ENCODE data around the gene GGCT.

GGCT gene

GRCh38 chr7:30501264-30501663, 3.4 kb downstream of the GGCT start:
- Histone ChIP-seq H2BK15ac (ENCODE audit: low read length) (no peak overlapping the region), H3K4me3 (ENCODE audit: low read length in 2 of 2) (no peak overlapping the region), H3K4me1 (ENCODE audit: control insufficient read depth in 2 of 2, insufficient read depth in 1 of 2, low read depth in 1 of 2, low read length in 2 of 2) (peaks cover 0 to 7% of the 10 kb centered on the region in 2 donors), H3K36me3 (replicated peaks in 1 of 2; ENCODE audit: control insufficient read depth in 2 of 2, insufficient read depth in 2 of 2, low read length in 2 of 2) (peaks cover 10 to 67% of the 10 kb centered on the region in 2 donors), H3K4me2 (ENCODE audit: insufficient read depth, low read length, poor library complexity, severe bottlenecking) (no peak overlapping the region), H3K18ac (ENCODE audit: low read length) (no peak overlapping the region), H3K4ac (ENCODE audit: low read length) (no peak overlapping the region), H2BK5ac (ENCODE audit: low read length) (no peak overlapping the region), H3K9me3 (replicated peaks in 1 of 2; ENCODE audit: control insufficient read depth in 2 of 2, insufficient read depth in 1 of 2, low read depth in 1 of 2, low read length in 2 of 2) (peaks cover 1 to 29% of the 10 kb centered on the region in 2 donors), H4K8ac (ENCODE audit: low read depth, low read length) (no peak overlapping the region), H3K23ac (ENCODE audit: low read depth, low read length, poor library complexity) (no peak overlapping the region), H2BK120ac (ENCODE audit: low read depth, low read length) (no peak overlapping the region), H2AK5ac (ENCODE audit: low read depth, low read length) (no peak overlapping the region), H3K79me1 (ENCODE audit: low read depth, low read length) (peaks cover 3% of the 10 kb centered on the region), H2AFZ (ENCODE audit: low read length) (no peak overlapping the region), H3K9ac (ENCODE audit: low read depth, low read length, poor library complexity) (no peak overlapping the region), H4K91ac (ENCODE audit: low read depth, low read length, poor library complexity) (no peak overlapping the region), H3K27me3 (ENCODE audit: control insufficient read depth in 3 of 3, insufficient read depth in 3 of 3, low read depth in 1 of 3, low read length in 3 of 3) (no peaks in the 10 kb centered on the region), H2BK12ac (ENCODE audit: low read length) (no peak overlapping the region), H3K14ac (ENCODE audit: low read length) (no peak overlapping the region), H3K27ac (replicated peaks; ENCODE audit: low read length) (no peak overlapping the region)
- no CpG with 5 or more reads among the region's 5 CpGs for WGBS, 2 donors (ENCODE audit: extremely low coverage in 2 of 2, insufficient read length in 2 of 2, insufficient replicate concordance in 1 of 2)
- DNase-seq (ENCODE audit: low spot score) = no peak

- Histone ChIP-seq H2AFZ (ENCODE audit: low read length) (no peak overlapping the region), H3K79me1 (ENCODE audit: low read depth, low read length) (no peaks in the 10 kb centered on the region), H2BK5ac (ENCODE audit: low read length) (no peak overlapping the region), H3K4me1 (ENCODE audit: control insufficient read depth in 2 of 2, insufficient read depth in 1 of 2, low read depth in 1 of 2, low read length in 2 of 2) (no peaks in the 10 kb centered on the region), H2BK120ac (ENCODE audit: low read depth, low read length) (no peak overlapping the region), H3K4me3 (ENCODE audit: low read length in 2 of 2) (no peak overlapping the region), H2BK15ac (ENCODE audit: low read length) (no peak overlapping the region), H3K14ac (ENCODE audit: low read length) (no peak overlapping the region), H3K4ac (ENCODE audit: low read length) (no peak overlapping the region), H3K4me2 (ENCODE audit: insufficient read depth, low read length, poor library complexity, severe bottlenecking) (no peak overlapping the region), H2BK12ac (ENCODE audit: low read length) (no peak overlapping the region), H3K27me3 (ENCODE audit: control insufficient read depth in 3 of 3, insufficient read depth in 3 of 3, low read depth in 1 of 3, low read length in 3 of 3) (no peaks in the 10 kb centered on the region), H4K8ac (ENCODE audit: low read depth, low read length) (no peak overlapping the region), H4K91ac (ENCODE audit: low read depth, low read length, poor library complexity) (no peak overlapping the region), H2AK5ac (ENCODE audit: low read depth, low read length) (no peak overlapping the region), H3K27ac (replicated peaks; ENCODE audit: low read length) (no peak overlapping the region), H3K36me3 (replicated peaks in 1 of 2; ENCODE audit: control insufficient read depth in 2 of 2, insufficient read depth in 2 of 2, low read length in 2 of 2) (peaks cover 12 to 29% of the 10 kb centered on the region in 2 donors), H3K23ac (ENCODE audit: low read depth, low read length, poor library complexity) (no peak overlapping the region), H3K18ac (ENCODE audit: low read length) (no peak overlapping the region), H3K9ac (ENCODE audit: low read depth, low read length, poor library complexity) (no peak overlapping the region), H3K9me3 (replicated peaks in 1 of 2; ENCODE audit: control insufficient read depth in 2 of 2, insufficient read depth in 1 of 2, low read depth in 1 of 2, low read length in 2 of 2) (peaks cover 13 to 45% of the 10 kb centered on the region in 2 donors)
- DNase-seq (ENCODE audit: low spot score) = no peak
These were observed 11.4 kb downstream of the GGCT start for GRCh38 chr7:30493228-30493627.

- Histone ChIP-seq H3K23ac (ENCODE audit: low read depth, low read length, poor library complexity) (no peak overlapping the region), H3K4me3 (ENCODE audit: low read length in 2 of 2) (no peak overlapping the region), H3K79me1 (ENCODE audit: low read depth, low read length) (no peaks in the 10 kb centered on the region), H3K4ac (ENCODE audit: low read length) (no peak overlapping the region), H3K9me3 (replicated peaks in 1 of 2; ENCODE audit: control insufficient read depth in 2 of 2, insufficient read depth in 1 of 2, low read depth in 1 of 2, low read length in 2 of 2) (peaks cover 13 to 36% of the 10 kb centered on the region in 2 donors), H2BK12ac (ENCODE audit: low read length) (no peak overlapping the region), H3K14ac (ENCODE audit: low read length) (no peak overlapping the region), H3K18ac (ENCODE audit: low read length) (no peak overlapping the region), H2BK5ac (ENCODE audit: low read length) (no peak overlapping the region), H3K36me3 (replicated peaks in 1 of 2; ENCODE audit: control insufficient read depth in 2 of 2, insufficient read depth in 2 of 2, low read length in 2 of 2) (peaks cover 7 to 14% of the 10 kb centered on the region in 2 donors), H3K27me3 (ENCODE audit: control insufficient read depth in 3 of 3, insufficient read depth in 3 of 3, low read depth in 1 of 3, low read length in 3 of 3) (no peaks in the 10 kb centered on the region), H2AFZ (ENCODE audit: low read length) (no peak overlapping the region), H2BK15ac (ENCODE audit: low read length) (no peak overlapping the region), H2AK5ac (ENCODE audit: low read depth, low read length) (no peak overlapping the region), H3K4me1 (ENCODE audit: control insufficient read depth in 2 of 2, insufficient read depth in 1 of 2, low read depth in 1 of 2, low read length in 2 of 2) (no peaks in the 10 kb centered on the region), H4K91ac (ENCODE audit: low read depth, low read length, poor library complexity) (no peak overlapping the region), H3K9ac (ENCODE audit: low read depth, low read length, poor library complexity) (no peak overlapping the region), H3K27ac (replicated peaks; ENCODE audit: low read length) (no peak overlapping the region), H3K4me2 (ENCODE audit: insufficient read depth, low read length, poor library complexity, severe bottlenecking) (no peak overlapping the region), H4K8ac (ENCODE audit: low read depth, low read length) (no peak overlapping the region), H2BK120ac (ENCODE audit: low read depth, low read length) (no peak overlapping the region)
- no peak for DNase-seq (ENCODE audit: low spot score)
These were observed 13.2 kb downstream of the GGCT start for GRCh38 chr7:30491417-30491816.

- H3K27me3 ChIP-seq (ENCODE audit: control insufficient read depth in 3 of 3, insufficient read depth in 3 of 3, low read depth in 1 of 3, low read length in 3 of 3) = peaks cover 0 to 4% (median 0%) of the 10 kb centered on the region in 3 experiments
- H3K27ac ChIP-seq (replicated peaks; ENCODE audit: low read length) = no peak overlapping the region
- no peak overlapping the region for H3K4ac ChIP-seq (ENCODE audit: low read length)
- no peak overlapping the region for H3K23ac ChIP-seq (ENCODE audit: low read depth, low read length, poor library complexity)
- WGBS, 2 donors (ENCODE audit: extremely low coverage in 2 of 2, insufficient read length in 2 of 2, insufficient replicate concordance in 1 of 2) = no CpG with 5 or more reads among the region's 1 CpG
- no peak overlapping the region for H2BK120ac ChIP-seq (ENCODE audit: low read depth, low read length)
- no peaks in the 10 kb centered on the region for H3K36me3 ChIP-seq (replicated peaks in 1 of 2; ENCODE audit: control insufficient read depth in 2 of 2, insufficient read depth in 2 of 2, low read length in 2 of 2)
- H2BK15ac ChIP-seq (ENCODE audit: low read length) = no peak overlapping the region
- no peak overlapping the region for H3K4me3 ChIP-seq (ENCODE audit: low read length in 2 of 2)
- no peak overlapping the region for H3K4me2 ChIP-seq (ENCODE audit: insufficient read depth, low read length, poor library complexity, severe bottlenecking)
- H4K91ac ChIP-seq (ENCODE audit: low read depth, low read length, poor library complexity) = no peak overlapping the region
- H3K9ac ChIP-seq (ENCODE audit: low read depth, low read length, poor library complexity) = no peak overlapping the region
- peaks cover 3 to 18% of the 10 kb centered on the region in 2 donors for H3K9me3 ChIP-seq (replicated peaks in 1 of 2; ENCODE audit: control insufficient read depth in 2 of 2, insufficient read depth in 1 of 2, low read depth in 1 of 2, low read length in 2 of 2)
- H3K18ac ChIP-seq (ENCODE audit: low read length) = no peak overlapping the region
- H2AK5ac ChIP-seq (ENCODE audit: low read depth, low read length) = no peak overlapping the region
- H3K4me1 ChIP-seq (ENCODE audit: control insufficient read depth in 2 of 2, insufficient read depth in 1 of 2, low read depth in 1 of 2, low read length in 2 of 2) = no peaks in the 10 kb centered on the region
- H2BK5ac ChIP-seq (ENCODE audit: low read length) = no peak overlapping the region
- DNase-seq (ENCODE audit: low spot score) = no peak
- H4K8ac ChIP-seq (ENCODE audit: low read depth, low read length) = no peak overlapping the region
- H2AFZ ChIP-seq (ENCODE audit: low read length) = no peak overlapping the region
- H2BK12ac ChIP-seq (ENCODE audit: low read length) = no peak overlapping the region
- no peaks in the 10 kb centered on the region for H3K79me1 ChIP-seq (ENCODE audit: low read depth, low read length)
- no peak overlapping the region for H3K14ac ChIP-seq (ENCODE audit: low read length)
These were observed 17.3 kb downstream of the GGCT start for GRCh38 chr7:30487371-30487770.

All from neuronal stem cell (in vitro differentiated cells).